Muscle layer of colon (tissue), 2 donors: ENCODE results near the gene METRNL.

Experiments
- H3K27ac ChIP-seq: one replicate; pipeline ENCODE4 v1.7.0; 2013; ENCODE audit warnings: low read depth, mild to moderate bottlenecking, low read length, moderate library complexity
- H3K27me3 ChIP-seq, 2 donors: one replicate each; pipeline ENCODE4 v1.7.0; 2013; ENCODE audit warnings: low read length in 2 of 2, mild to moderate bottlenecking in 2 of 2; ENCODE audit not compliant: insufficient read depth in 2 of 2, control insufficient read depth in 1 of 2
- H3K36me3 ChIP-seq: one replicate; pipeline ENCODE4 v1.7.0; 2013; ENCODE audit warnings: mild to moderate bottlenecking, low read length; ENCODE audit not compliant: insufficient read depth
- H3K4me1 ChIP-seq: one replicate; pipeline ENCODE4 v1.7.0; 2013; ENCODE audit warnings: mild to moderate bottlenecking, low read length; ENCODE audit not compliant: insufficient read depth
- H3K4me3 ChIP-seq, 2 donors: one replicate each; pipeline ENCODE4 v1.7.0; 2013; ENCODE audit warnings: low read length in 2 of 2, low read depth in 1 of 2, mild to moderate bottlenecking in 1 of 2, moderate library complexity in 1 of 2
- H3K9ac ChIP-seq: one replicate; pipeline ENCODE4 v1.7.0; 2013; ENCODE audit warnings: low read length
- H3K9me3 ChIP-seq: one replicate; pipeline ENCODE4 v1.7.0; 2013; ENCODE audit warnings: mild to moderate bottlenecking, low read length
- donor health status: abdominal sarcoma.
- donor health status: Adenocarcinoma of cecum.

Gene METRNL

GRCh38 chr17:83069571-83069906 lies 9.9 kb upstream of the METRNL start:
- H3K27ac ChIP-seq: no peak overlapping the region
- peaks cover 0 to 4% of the 10 kb centered on the region in 2 donors for H3K27me3 ChIP-seq
- no peak overlapping the region for H3K4me3 ChIP-seq
- H3K36me3 ChIP-seq: no peaks in the 10 kb centered on the region
- H3K9ac ChIP-seq: no peak overlapping the region
- no peaks in the 10 kb centered on the region for H3K4me1 ChIP-seq
- no peaks in the 10 kb centered on the region for H3K9me3 ChIP-seq

- Histone ChIP-seq H3K27me3 (peaks cover 0 to 4% of the 10 kb centered on the region in 2 donors), H3K36me3 (no peaks in the 10 kb centered on the region)
Measured at GRCh38 chr17:83069931-83070742, 9.3 kb upstream of the METRNL start.

GRCh38 chr17:83070800-83071341 lies 8.5 kb upstream of the METRNL start:
- no peaks in the 10 kb centered on the region for H3K9me3 ChIP-seq
- peaks cover 0 to 4% of the 10 kb centered on the region in 2 donors for H3K27me3 ChIP-seq
- no peaks in the 10 kb centered on the region for H3K4me1 ChIP-seq
- H3K9ac ChIP-seq: no peak overlapping the region
- no peak overlapping the region for H3K27ac ChIP-seq
- H3K36me3 ChIP-seq: no peaks in the 10 kb centered on the region
- no peak overlapping the region for H3K4me3 ChIP-seq

More at GRCh38 chr17:83069931-83070742, 9.3 kb upstream of the METRNL start:
- Histone ChIP-seq H3K27ac (no peak overlapping the region), H3K4me3 (no peak overlapping the region), H3K9ac (no peak overlapping the region), H3K4me1 (no peaks in the 10 kb centered on the region), H3K9me3 (no peaks in the 10 kb centered on the region)

GRCh38 chr17:83071365-83071764 lies 8.0 kb upstream of the METRNL start:
- Histone ChIP-seq H3K4me3 (no peak overlapping the region), H3K4me1 (no peaks in the 10 kb centered on the region), H3K9me3 (no peaks in the 10 kb centered on the region), H3K27ac (no peak overlapping the region), H3K27me3 (peaks cover 0 to 4% of the 10 kb centered on the region in 2 donors), H3K36me3 (no peaks in the 10 kb centered on the region), H3K9ac (no peak overlapping the region)

GRCh38 chr17:83071966-83072562 lies 7.3 kb upstream of the METRNL start:
- Histone ChIP-seq H3K27me3 (peaks cover 0 to 4% of the 10 kb centered on the region in 2 donors), H3K27ac (no peak overlapping the region), H3K4me1 (no peaks in the 10 kb centered on the region), H3K4me3 (no peak overlapping the region), H3K36me3 (no peaks in the 10 kb centered on the region), H3K9ac (no peak overlapping the region), H3K9me3 (no peaks in the 10 kb centered on the region)

- no peak overlapping the region for H3K4me3 ChIP-seq
- no peaks in the 10 kb centered on the region for H3K36me3 ChIP-seq
- H3K27ac ChIP-seq: no peak overlapping the region
- H3K4me1 ChIP-seq: no peaks in the 10 kb centered on the region
- H3K27me3 ChIP-seq: peaks cover 0 to 4% of the 10 kb centered on the region in 2 donors
- no peaks in the 10 kb centered on the region for H3K9me3 ChIP-seq
- no peak overlapping the region for H3K9ac ChIP-seq
Measured at GRCh38 chr17:83072600-83073358, 6.6 kb upstream of the METRNL start.

- H3K9ac ChIP-seq: no peak overlapping the region
- H3K4me1 ChIP-seq: no peaks in the 10 kb centered on the region
- H3K27ac ChIP-seq: no peak overlapping the region
- H3K36me3 ChIP-seq: no peaks in the 10 kb centered on the region
- peaks cover 0 to 6% of the 10 kb centered on the region in 2 donors for H3K27me3 ChIP-seq
- H3K9me3 ChIP-seq: no peaks in the 10 kb centered on the region
- H3K4me3 ChIP-seq: no peak overlapping the region
Measured at GRCh38 chr17:83073389-83074063, 5.9 kb upstream of the METRNL start.

GRCh38 chr17:83074486-83075223 lies 4.8 kb upstream of the METRNL start:
- no peak overlapping the region for H3K27ac ChIP-seq
- no peak overlapping the region for H3K4me3 ChIP-seq
- no peak overlapping the region for H3K9ac ChIP-seq
- H3K9me3 ChIP-seq: no peaks in the 10 kb centered on the region
- H3K36me3 ChIP-seq: no peaks in the 10 kb centered on the region
- no peaks in the 10 kb centered on the region for H3K4me1 ChIP-seq
- peaks cover 0 to 5% of the 10 kb centered on the region in 2 donors for H3K27me3 ChIP-seq

GRCh38 chr17:83075270-83075880 lies 4.0 kb upstream of the METRNL start:
- no peaks in the 10 kb centered on the region for H3K9me3 ChIP-seq
- H3K4me1 ChIP-seq: no peaks in the 10 kb centered on the region
- peaks cover 0 to 5% of the 10 kb centered on the region in 2 donors for H3K27me3 ChIP-seq
- H3K27ac ChIP-seq: no peak overlapping the region
- H3K9ac ChIP-seq: no peak overlapping the region
- no peaks in the 10 kb centered on the region for H3K36me3 ChIP-seq
- H3K4me3 ChIP-seq: no peak overlapping the region

GRCh38 chr17:83076938-83077337 lies 2.5 kb upstream of the METRNL start:
- Histone ChIP-seq H3K27me3 (peaks cover 0 to 5% of the 10 kb centered on the region in 2 donors), H3K4me1 (peaks cover 5% of the 10 kb centered on the region), H3K9me3 (no peaks in the 10 kb centered on the region), H3K36me3 (no peaks in the 10 kb centered on the region), H3K9ac (no peak overlapping the region), H3K4me3 (no peak overlapping the region), H3K27ac (no peak overlapping the region)
